Measurements from ENCODE around the gene IL10.

The IL10 gene

GRCh38 chr1:206787891-206788290 is 15.6 kb upstream of the IL10 start:
- DNase-seq (ENCODE audit: low read depth in 1 of 2, low spot score in 1 of 2): no peak
- no peak overlapping the region for H3K27ac ChIP-seq (replicated peaks)
- H3K27me3 ChIP-seq (ENCODE audit: insufficient read depth, poor library complexity, severe bottlenecking): no peaks in the 10 kb centered on the region
- TF ChIP-seq REST (IDR thresholded peaks at IDR 0.05; ENCODE audit: insufficient replicate concordance, low read depth) (no peak), GABPA (IDR thresholded peaks at IDR 0.05; ENCODE audit: low read depth) (no peak), SPI1 (IDR thresholded peaks at IDR 0.05; ENCODE audit: borderline replicate concordance, low read depth) (no peak), POLR2AphosphoS5 (IDR thresholded peaks at IDR 0.05; ENCODE audit: low read depth) (no peak)
- TF ChIP-seq, protein P1, sequence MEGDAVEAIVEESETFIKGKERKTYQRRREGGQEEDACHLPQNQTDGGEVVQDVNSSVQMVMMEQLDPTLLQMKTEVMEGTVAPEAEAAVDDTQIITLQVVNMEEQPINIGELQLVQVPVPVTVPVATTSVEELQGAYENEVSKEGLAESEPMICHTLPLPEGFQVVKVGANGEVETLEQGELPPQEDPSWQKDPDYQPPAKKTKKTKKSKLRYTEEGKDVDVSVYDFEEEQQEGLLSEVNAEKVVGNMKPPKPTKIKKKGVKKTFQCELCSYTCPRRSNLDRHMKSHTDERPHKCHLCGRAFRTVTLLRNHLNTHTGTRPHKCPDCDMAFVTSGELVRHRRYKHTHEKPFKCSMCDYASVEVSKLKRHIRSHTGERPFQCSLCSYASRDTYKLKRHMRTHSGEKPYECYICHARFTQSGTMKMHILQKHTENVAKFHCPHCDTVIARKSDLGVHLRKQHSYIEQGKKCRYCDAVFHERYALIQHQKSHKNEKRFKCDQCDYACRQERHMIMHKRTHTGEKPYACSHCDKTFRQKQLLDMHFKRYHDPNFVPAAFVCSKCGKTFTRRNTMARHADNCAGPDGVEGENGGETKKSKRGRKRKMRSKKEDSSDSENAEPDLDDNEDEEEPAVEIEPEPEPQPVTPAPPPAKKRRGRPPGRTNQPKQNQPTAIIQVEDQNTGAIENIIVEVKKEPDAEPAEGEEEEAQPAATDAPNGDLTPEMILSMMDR (IDR thresholded peaks at IDR 0.05; ENCODE audit: insufficient read depth, low read length): no peak
- H3K4me3 ChIP-seq (replicated peaks; ENCODE audit: insufficient read depth, low read length): no peak overlapping the region

GRCh38 chr1:206786212-206786886 is 14.1 kb upstream of the IL10 start:
- H3K27me3 ChIP-seq (ENCODE audit: insufficient read depth, poor library complexity, severe bottlenecking): no peaks in the 10 kb centered on the region
- TF ChIP-seq SPI1 (IDR thresholded peaks at IDR 0.05; ENCODE audit: borderline replicate concordance, low read depth) (no peak), GABPA (IDR thresholded peaks at IDR 0.05; ENCODE audit: low read depth) (no peak), REST (IDR thresholded peaks at IDR 0.05; ENCODE audit: insufficient replicate concordance, low read depth) (no peak), POLR2AphosphoS5 (IDR thresholded peaks at IDR 0.05; ENCODE audit: low read depth) (no peak)
- TF ChIP-seq, protein P1 (IDR thresholded peaks at IDR 0.05; ENCODE audit: insufficient read depth, low read length): no peak
- H3K4me3 ChIP-seq (replicated peaks; ENCODE audit: insufficient read depth, low read length): no peak overlapping the region
- no peak for DNase-seq (ENCODE audit: low read depth in 1 of 2, low spot score in 1 of 2)
- H3K27ac ChIP-seq (replicated peaks): no peak overlapping the region

DNA sequence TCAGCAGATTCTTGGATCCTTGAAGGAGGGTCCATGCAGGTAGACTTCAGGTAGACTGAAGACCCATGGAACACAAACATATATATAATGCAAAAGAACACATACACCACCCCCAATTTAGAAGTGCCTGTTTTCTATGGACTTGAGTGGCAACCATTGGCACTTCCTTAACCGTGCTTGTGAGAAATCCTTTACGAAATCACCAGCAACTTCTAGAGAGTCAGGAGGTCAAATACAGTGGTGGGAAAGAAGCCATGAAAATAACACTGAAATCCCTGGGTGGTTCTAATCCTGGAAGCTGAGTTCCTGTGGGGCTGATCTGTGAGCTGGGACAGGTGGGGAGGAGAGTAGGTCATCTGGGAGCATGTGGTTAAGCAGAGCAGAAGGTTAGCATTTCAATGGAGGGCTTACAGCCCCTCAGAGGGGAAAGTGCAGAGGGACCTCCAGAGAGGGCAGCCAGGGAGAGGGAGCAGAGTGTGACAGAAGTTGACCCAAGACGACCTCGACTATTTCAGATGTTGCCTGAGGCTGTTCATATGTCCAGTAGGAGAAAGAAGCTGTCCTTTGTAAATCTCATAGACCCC is 13.0 kb upstream of the IL10 start:
- Histone ChIP-seq H3K27ac (replicated peaks) (0 out of 2 replicates have a peak overlapping the region, but pooled peaks have one; percentile 9), H3K27me3 (ENCODE audit: insufficient read depth, poor library complexity, severe bottlenecking) (no peaks in the 10 kb centered on the region), H3K4me3 (replicated peaks; ENCODE audit: insufficient read depth, low read length) (no peak overlapping the region)
- TF ChIP-seq REST (IDR thresholded peaks at IDR 0.05; ENCODE audit: insufficient replicate concordance, low read depth) (no peak), SPI1 (IDR thresholded peaks at IDR 0.05; ENCODE audit: borderline replicate concordance, low read depth) (peak; percentile 52; the same call in 1 of the 2 replicates)
- peak in 1 of 2 experiments; percentile 29 for DNase-seq (ENCODE audit: low read depth in 1 of 2, low spot score in 1 of 2)

All from HL-60 (cell line).